AG04450 (cell line): ENCODE results near the gene SENP7. TPM values are rescaled to one million over a fixed set of nuclear protein-coding genes. Genes with fewer than 3 reads are reported as not detected.
"Not testable (repeated sequence)": the region's sequence is repeated elsewhere in the genome, so short reads cannot be mapped to it uniquely, and the experiment has no call there.

Experiments used
- CTCF ChIA-PET: fragments of 300-600, 350-600 bp; formaldehyde crosslinking; extraction: SDS; loops from one replicate; lab custom pipeline; 2022; ENCODE audit warnings: antibody characterized with exemption, inconsistent platforms; lab: Charles Lee
- POLR2A ChIA-PET: fragments of 350-600 bp; formaldehyde crosslinking; extraction: SDS; loops from one replicate; lab custom pipeline; 2021; ENCODE audit warnings: antibody characterized with exemption, inconsistent platforms; lab: Yijun Ruan, JAX
- DNase-seq: peaks from one replicate; pipeline ENCODE4 v3.0.0-alpha.2; 2011; ENCODE audit warnings: low read depth, low spot score
- H3K27ac ChIP-seq: one replicate; pipeline ENCODE4 v1.5.1; 2012; ENCODE audit warnings: low read depth, low read length, control low read depth
- H3K27me3 ChIP-seq: one replicate; pipeline ENCODE4 v1.6.0; 2012; ENCODE audit warnings: low read length; ENCODE audit not compliant: control insufficient read depth, insufficient read depth
- H3K4me3 ChIP-seq: 2 replicates; pipeline ENCODE4 v1.5.1; 2011; ENCODE audit warnings: mild to moderate bottlenecking, low read depth, low read length, control low read depth
- H3K9me3 ChIP-seq: 2 replicates; pipeline ENCODE4 v1.5.1; 2012; ENCODE audit warnings: low read length; ENCODE audit not compliant: control insufficient read depth, insufficient read depth
- polyA plus RNA-seq: library from polyadenylated mRNA; depleted of rRNA; stranded (reverse); fragments of >200 nt; gene quantifications from 2 replicates; pipeline ENCODE4 v1.2.3, GENCODE V29; 2011
- TF ChIP-seq, protein P1 (sequence below): IDR thresholded peaks from 2 replicates; pipeline ENCODE4 v1.5.1; 2011; ENCODE audit warnings: low read depth, low read length, control low read depth, inconsistent platforms

Gene SENP7
- polyA plus RNA-seq, 1 experiment, result 16.1 TPM

DNA sequence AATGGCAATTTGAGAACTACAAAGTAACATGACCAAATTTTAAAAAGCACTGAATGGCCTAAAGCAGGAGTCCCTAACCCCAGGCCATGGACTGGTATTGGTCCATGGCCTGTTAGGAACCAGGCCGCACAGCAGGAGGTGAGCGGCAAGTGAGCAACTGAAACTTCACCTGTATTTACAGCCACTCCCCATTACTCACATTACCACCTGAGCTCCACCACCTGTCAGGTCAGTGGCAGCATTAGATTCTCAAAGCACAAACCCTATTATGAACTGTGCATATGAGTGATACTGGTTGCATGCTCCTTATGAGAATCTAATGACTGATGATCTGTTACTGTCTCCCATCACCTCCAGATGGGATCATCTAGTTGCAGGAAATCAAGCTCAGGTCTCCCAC, 48.8 kb downstream of the SENP7 start:
- no peak overlapping the region for H3K27ac ChIP-seq
- ChIA-PET POLR2A (no interaction called here), CTCF (no interaction called here)
- no peak overlapping the region for H3K4me3 ChIP-seq
- no peaks in the 10 kb centered on the region for H3K27me3 ChIP-seq
- H3K9me3 ChIP-seq, result no peaks in the 10 kb centered on the region
- TF ChIP-seq, protein P1, sequence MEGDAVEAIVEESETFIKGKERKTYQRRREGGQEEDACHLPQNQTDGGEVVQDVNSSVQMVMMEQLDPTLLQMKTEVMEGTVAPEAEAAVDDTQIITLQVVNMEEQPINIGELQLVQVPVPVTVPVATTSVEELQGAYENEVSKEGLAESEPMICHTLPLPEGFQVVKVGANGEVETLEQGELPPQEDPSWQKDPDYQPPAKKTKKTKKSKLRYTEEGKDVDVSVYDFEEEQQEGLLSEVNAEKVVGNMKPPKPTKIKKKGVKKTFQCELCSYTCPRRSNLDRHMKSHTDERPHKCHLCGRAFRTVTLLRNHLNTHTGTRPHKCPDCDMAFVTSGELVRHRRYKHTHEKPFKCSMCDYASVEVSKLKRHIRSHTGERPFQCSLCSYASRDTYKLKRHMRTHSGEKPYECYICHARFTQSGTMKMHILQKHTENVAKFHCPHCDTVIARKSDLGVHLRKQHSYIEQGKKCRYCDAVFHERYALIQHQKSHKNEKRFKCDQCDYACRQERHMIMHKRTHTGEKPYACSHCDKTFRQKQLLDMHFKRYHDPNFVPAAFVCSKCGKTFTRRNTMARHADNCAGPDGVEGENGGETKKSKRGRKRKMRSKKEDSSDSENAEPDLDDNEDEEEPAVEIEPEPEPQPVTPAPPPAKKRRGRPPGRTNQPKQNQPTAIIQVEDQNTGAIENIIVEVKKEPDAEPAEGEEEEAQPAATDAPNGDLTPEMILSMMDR, result no peak
- DNase-seq, result no peak

DNA sequence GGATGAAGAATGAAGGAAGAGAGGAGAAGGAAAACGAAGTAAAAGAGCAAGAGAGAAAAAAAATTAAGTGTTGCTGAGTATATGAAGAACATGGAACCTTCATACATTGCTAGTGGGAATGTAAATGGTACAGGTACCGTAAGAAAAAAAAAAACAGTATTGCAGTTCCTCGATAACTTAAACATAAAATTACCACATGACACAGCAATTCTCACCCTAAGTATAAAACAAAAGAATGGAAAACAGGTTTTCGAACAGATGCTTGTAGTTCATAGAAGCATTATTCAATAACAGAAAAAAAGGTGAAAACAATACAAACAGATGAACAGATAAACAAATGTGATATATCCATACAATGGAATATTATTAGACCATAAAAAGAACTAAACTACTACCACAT, 51.6 kb downstream of the SENP7 start:
- no peak overlapping the region for H3K4me3 ChIP-seq
- TF ChIP-seq, protein P1, result no peak
- no peak overlapping the region for H3K27ac ChIP-seq
- no peaks in the 10 kb centered on the region for H3K27me3 ChIP-seq
- no peaks in the 10 kb centered on the region for H3K9me3 ChIP-seq
- ChIA-PET CTCF (no interaction called here), POLR2A (no interaction called here)
- no peak for DNase-seq

DNA sequence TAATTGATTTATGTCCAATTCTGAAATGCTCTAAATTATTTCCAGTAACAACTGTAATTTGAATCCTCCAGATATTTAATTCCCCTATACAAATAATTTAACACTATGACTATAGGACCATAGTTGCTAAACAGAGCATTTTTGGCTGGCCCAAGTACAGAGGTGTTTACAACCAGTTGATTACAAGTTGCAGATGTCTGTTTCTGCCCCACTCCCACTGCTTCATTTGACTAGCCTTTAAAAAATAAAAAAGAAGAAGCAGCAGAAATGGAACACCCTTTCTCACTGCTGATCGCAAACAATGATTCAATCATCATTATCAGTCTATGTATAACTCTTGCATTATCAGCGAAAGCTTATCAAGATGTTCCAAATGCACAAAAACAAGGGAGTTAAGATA, 54.6 kb downstream of the SENP7 start:
- Histone ChIP-seq H3K9me3 (no peaks in the 10 kb centered on the region), H3K4me3 (no peak overlapping the region), H3K27me3 (no peaks in the 10 kb centered on the region), H3K27ac (no peak overlapping the region)
- ChIA-PET POLR2A (no interaction called here), CTCF (no interaction called here)
- no peak for DNase-seq
- TF ChIP-seq, protein P1, result no peak

DNA sequence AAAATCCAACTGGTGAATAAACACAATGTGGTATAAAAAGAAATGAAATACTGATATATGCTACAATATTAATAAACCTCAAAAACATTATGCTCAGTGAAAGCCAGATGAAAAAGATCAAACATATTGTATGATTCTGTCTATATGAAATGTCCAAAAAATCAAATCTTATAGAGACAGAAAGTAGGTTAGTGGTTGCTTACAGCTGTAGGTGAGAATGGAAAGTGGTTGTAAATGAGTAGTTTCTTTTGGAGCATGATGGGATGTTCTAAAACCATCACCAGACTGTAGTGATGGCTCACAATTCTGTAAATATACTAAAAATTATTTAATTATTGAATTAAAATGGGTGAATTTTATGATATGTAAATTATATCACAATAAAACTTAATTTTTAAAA, 58.4 kb downstream of the SENP7 start:
- no peak overlapping the region for H3K27ac ChIP-seq
- ChIA-PET CTCF (no interaction called here), POLR2A (no interaction called here)
- TF ChIP-seq, protein P1, result no peak
- H3K9me3 ChIP-seq, result no peaks in the 10 kb centered on the region
- no peaks in the 10 kb centered on the region for H3K27me3 ChIP-seq
- no peak for DNase-seq
- H3K4me3 ChIP-seq, result no peak overlapping the region

DNA sequence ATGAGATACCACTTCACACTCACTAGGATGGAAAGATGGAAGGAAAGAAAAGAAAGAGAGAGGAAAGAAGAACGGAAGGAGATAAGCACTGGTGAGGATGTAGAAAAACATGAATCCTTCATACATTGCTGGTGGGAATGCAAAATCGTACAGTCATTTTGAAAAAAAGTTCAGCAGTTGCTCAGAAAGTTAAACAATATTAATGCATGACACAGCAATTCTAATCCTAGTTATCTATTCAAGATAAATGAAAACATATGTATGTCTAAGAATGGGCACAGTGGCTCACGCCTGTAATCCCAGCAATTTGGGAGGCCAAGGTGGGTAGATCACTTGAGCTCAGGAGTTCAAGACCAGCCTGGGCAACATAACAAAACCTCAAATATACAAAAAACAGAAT, 59.1 kb downstream of the SENP7 start:
- TF ChIP-seq, protein P1, result no peak
- ChIA-PET CTCF (no interaction called here), POLR2A (no interaction called here)
- Histone ChIP-seq H3K4me3 (no peak overlapping the region), H3K27me3 (no peaks in the 10 kb centered on the region), H3K27ac (no peak overlapping the region), H3K9me3 (no peaks in the 10 kb centered on the region)
- DNase-seq, result no peak

DNA sequence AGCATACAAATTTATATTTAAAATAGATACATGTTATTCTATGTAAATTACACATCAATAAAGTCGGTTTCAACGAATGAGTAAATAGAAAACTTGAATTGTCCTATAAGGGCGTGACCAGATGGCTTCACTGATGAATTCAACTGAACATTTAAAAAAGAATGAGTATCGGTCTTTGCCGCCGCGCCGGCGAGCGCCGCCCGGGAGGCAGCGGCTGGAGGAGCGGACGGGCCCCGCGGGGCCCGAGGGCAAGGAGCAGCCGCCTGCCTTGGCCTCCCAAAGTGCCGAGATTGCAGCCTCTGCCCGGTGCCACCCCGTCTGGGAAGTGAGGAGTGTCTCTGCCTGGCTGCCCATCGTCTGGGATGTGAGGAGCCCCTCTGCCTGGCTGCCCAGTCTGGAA, 74.4 kb downstream of the SENP7 start:
- H3K27ac ChIP-seq, H3K9me3 ChIP-seq, H3K4me3 ChIP-seq, CTCF ChIA-PET, DNase-seq, H3K27me3 ChIP-seq, POLR2A ChIA-PET: not testable (repeated sequence)
